ENCODE results near the gene TICRR. TPM values are rescaled to one million over a fixed set of nuclear protein-coding genes. Genes with fewer than 3 reads are reported as not detected.

Gene TICRR
- total and polyA plus RNA-seq, 2 of the 13 experiments (the other 11 are each of a cell fraction or from before 2014, with no cell fraction given) = 4.1 to 14.3 TPM

GRCh38 chr15:89575656-89576416 lies 567 bp downstream of the TICRR start (continued):
- TF ChIP-seq ZBTB1 (CRISPR knock-in tag; IDR thresholded peaks at IDR 0.05; ENCODE audit: borderline replicate concordance) = no peak
- no peak; the same call in 1 of the 2 replicates for TF ChIP-seq ZNF761 (CRISPR knock-in tag; conservative IDR thresholded peaks at IDR 0.05)
- TF ChIP-seq PHF8 (CRISPR knock-in tag; IDR thresholded peaks at IDR 0.05) = peak; percentile 68
- TF ChIP-seq MTERF4 (CRISPR knock-in tag; IDR thresholded peaks at IDR 0.05) = no peak
- TF ChIP-seq MAFK (conservative IDR thresholded peaks at IDR 0.05 in 1 of 2, IDR thresholded peaks at IDR 0.05 in 1 of 2; ENCODE audit: low read length in 2 of 2) = no peak
- TF ChIP-seq, protein P1, sequence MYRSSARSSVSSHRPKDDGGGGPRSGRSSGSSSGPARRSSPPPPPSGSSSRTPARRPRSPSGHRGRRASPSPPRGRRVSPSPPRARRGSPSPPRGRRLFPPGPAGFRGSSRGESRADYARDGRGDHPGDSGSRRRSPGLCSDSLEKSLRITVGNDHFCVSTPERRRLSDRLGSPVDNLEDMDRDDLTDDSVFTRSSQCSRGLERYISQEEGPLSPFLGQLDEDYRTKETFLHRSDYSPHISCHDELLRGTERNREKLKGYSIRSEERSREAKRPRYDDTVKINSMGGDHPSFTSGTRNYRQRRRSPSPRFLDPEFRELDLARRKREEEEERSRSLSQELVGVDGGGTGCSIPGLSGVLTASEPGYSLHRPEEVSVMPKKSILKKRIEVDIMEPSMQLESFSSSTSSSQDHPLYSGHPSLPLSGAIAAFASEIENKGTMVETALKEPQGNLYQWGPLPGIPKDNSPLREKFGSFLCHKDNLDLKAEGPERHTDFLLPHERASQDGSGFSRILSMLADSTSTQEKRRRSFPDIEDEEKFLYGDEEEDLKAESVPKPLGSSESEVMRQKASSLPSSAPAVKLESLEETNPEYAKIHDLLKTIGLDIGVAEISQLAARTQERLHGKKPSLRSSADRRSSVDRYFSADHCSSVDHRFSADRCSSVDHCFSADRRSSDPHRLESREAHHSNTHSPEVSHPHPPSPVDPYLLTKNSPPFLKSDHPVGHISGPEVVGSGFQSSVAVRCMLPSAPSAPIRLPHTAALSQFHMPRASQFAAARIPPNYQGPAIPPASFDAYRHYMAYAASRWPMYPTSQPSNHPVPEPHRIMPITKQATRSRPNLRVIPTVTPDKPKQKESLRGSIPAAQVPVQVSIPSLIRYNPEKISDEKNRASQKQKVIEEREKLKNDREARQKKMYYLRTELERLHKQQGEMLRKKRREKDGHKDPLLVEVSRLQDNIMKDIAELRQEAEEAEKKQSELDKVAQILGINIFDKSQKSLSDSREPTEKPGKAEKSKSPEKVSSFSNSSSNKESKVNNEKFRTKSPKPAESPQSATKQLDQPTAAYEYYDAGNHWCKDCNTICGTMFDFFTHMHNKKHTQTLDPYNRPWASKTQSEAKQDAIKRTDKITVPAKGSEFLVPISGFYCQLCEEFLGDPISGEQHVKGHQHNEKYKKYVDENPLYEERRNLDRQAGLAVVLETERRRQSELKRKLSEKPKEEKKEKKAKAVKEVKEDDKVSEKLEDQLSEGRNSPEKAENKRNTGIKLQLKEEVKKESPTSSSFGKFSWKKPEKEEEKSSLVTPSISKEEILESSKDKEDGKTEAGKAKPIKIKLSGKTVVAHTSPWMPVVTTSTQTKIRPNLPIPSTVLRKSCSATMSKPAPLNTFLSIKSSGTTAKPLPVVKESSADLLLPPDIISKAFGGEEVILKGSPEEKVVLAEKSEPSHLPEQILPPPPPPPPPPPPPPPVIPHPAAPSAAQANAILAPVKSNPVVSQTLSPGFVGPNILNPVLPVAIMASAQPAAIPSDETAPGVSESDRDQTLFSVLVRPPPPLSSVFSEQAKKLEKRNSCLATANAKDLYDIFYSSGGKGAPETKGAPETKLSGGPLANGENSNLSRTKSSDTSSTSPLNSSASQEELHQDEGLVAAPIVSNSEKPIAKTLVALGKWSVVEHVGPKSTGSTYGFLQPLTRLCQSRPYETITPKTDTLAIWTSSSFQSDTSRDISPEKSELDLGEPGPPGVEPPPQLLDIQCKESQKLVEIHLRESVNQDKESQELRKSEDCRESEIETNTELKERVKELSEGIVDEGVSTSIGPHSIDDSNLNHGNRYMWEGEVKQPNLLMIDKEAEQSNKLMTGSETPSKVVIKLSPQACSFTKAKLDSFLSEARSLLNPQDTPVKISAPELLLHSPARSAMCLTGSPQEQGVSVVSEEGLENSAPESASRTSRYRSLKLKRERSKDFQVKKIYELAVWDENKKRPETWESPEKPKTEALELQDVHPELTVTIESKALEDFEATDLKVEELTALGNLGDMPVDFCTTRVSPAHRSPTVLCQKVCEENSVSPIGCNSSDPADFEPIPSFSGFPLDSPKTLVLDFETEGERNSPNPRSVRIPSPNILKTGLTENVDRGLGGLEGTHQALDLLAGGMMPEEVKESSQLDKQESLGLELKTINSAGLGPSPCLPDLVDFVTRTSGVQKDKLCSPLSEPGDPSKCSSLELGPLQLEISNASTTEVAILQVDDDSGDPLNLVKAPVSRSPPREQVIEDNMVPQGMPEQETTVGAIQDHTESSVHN (CRISPR knock-in tag; IDR thresholded peaks at IDR 0.05) = no peak
- TF ChIP-seq REXO4 (CRISPR knock-in tag; IDR thresholded peaks at IDR 0.05; ENCODE audit: borderline replicate concordance) = no peak
- TF ChIP-seq ZNF232 (CRISPR knock-in tag; IDR thresholded peaks at IDR 0.05; ENCODE audit: borderline replicate concordance) = no peak
- TF ChIP-seq ZNF652 (CRISPR knock-in tag; IDR thresholded peaks at IDR 0.05; ENCODE audit: borderline replicate concordance, low read depth) = no peak
- TF ChIP-seq SP140L (CRISPR knock-in tag; IDR thresholded peaks at IDR 0.05; ENCODE audit: borderline replicate concordance) = no peak
- TF ChIP-seq HMG20B (CRISPR knock-in tag; conservative IDR thresholded peaks at IDR 0.05) = no peak
- no peak for TF ChIP-seq ZNF766 (CRISPR knock-in tag; IDR thresholded peaks at IDR 0.05; ENCODE audit: borderline replicate concordance)
- no peak for TF ChIP-seq HOXD1 (CRISPR knock-in tag; IDR thresholded peaks at IDR 0.05)
- no peak for TF ChIP-seq HDAC2 (CRISPR knock-in tag; IDR thresholded peaks at IDR 0.05)
- no peak; the same call in 1 of the 2 replicates for TF ChIP-seq ZFP90 (CRISPR knock-in tag; IDR thresholded peaks at IDR 0.05; ENCODE audit: borderline replicate concordance)
- no peak for TF ChIP-seq ZNF878 (CRISPR knock-in tag; IDR thresholded peaks at IDR 0.05)
- TF ChIP-seq PRMT3 (CRISPR knock-in tag; IDR thresholded peaks at IDR 0.05; ENCODE audit: borderline replicate concordance, low read depth) = no peak
- no peak for TF ChIP-seq MAF1 (CRISPR knock-in tag; IDR thresholded peaks at IDR 0.05; ENCODE audit: borderline replicate concordance)
- no peak for TF ChIP-seq ZNF850 (CRISPR knock-in tag; conservative IDR thresholded peaks at IDR 0.05)
- TF ChIP-seq BRF2 (CRISPR knock-in tag; IDR thresholded peaks at IDR 0.05) = no peak
